ENCODE results near the gene IRAK2. TPM values are rescaled to one million over a fixed set of nuclear protein-coding genes. Genes with fewer than 3 reads are reported as not detected.

Gene IRAK2
- total RNA-seq, 1 experiment from 2014 or later, result 4.2 TPM

GRCh38 chr3:10116138-10116460 is 48.6 kb upstream of the IRAK2 start:
- Histone ChIP-seq H3K9me3 (no peaks in the 10 kb centered on the region), H3K27me3 (replicated peaks; ENCODE audit: control insufficient read depth, insufficient read depth, low read length) (no peaks in the 10 kb centered on the region), H3K4me1 (no peaks in the 10 kb centered on the region), H3K4me3 (ENCODE audit: low read depth, low read length) (peak overlapping the region; percentile 76), H3K36me3 (ENCODE audit: control insufficient read depth, insufficient read depth, low read length) (no peaks in the 10 kb centered on the region)
- Mint-ChIP-seq H3K36me3 (ENCODE audit: insufficient read depth, unreplicated experiment) (peaks cover 23% of the 10 kb centered on the region), H3K27ac (ENCODE audit: unreplicated experiment) (peak overlapping the region; percentile 96), H3K4me3 (ENCODE audit: unreplicated experiment) (peak overlapping the region; percentile 99), H3K27me3 (ENCODE audit: insufficient read depth, unreplicated experiment) (no peaks in the 10 kb centered on the region), H3K4me1 (ENCODE audit: low read depth, unreplicated experiment) (no peaks in the 10 kb centered on the region), H3K9me3 (ENCODE audit: unreplicated experiment) (no peaks in the 10 kb centered on the region)
- peak; percentile 23 to 39 for DNase-seq
- intact Hi-C loops (cut with micrococcal nuclease; ENCODE audit: unreplicated experiment), result no loop called here
- no peak for TF ChIP-seq CTCF (IDR thresholded peaks at IDR 0.05; ENCODE audit: insufficient read depth in 1 of 2, low read depth in 1 of 2, low read length in 1 of 2, severe bottlenecking in 1 of 2, unreplicated experiment in 1 of 2)
- ChIA-PET CTCF (no interaction called here), POLR2A (interaction anchor here (0.8 kb wide), 1 partner anchor 13 kb away, joined by 6 read pairs; no protein-coding TSS in a partner anchor)
- BruUV-seq (replicated peaks), result no TSS peak

GRCh38 chr3:10116928-10117327 is 47.8 kb upstream of the IRAK2 start:
- CTCF ChIA-PET, result no interaction called here
- no TSS peak for BruUV-seq (replicated peaks)
- Mint-ChIP-seq H3K27me3 (ENCODE audit: insufficient read depth, unreplicated experiment) (no peaks in the 10 kb centered on the region), H3K27ac (ENCODE audit: unreplicated experiment) (no peak overlapping the region), H3K36me3 (ENCODE audit: insufficient read depth, unreplicated experiment) (peaks cover 28% of the 10 kb centered on the region), H3K9me3 (ENCODE audit: unreplicated experiment) (no peaks in the 10 kb centered on the region), H3K4me1 (ENCODE audit: low read depth, unreplicated experiment) (no peaks in the 10 kb centered on the region), H3K4me3 (ENCODE audit: unreplicated experiment) (peak overlapping the region; percentile 99)
- intact Hi-C loops (cut with micrococcal nuclease; ENCODE audit: unreplicated experiment), result no loop called here
- Histone ChIP-seq H3K27me3 (replicated peaks; ENCODE audit: control insufficient read depth, insufficient read depth, low read length) (no peaks in the 10 kb centered on the region), H3K9me3 (no peaks in the 10 kb centered on the region), H3K4me1 (no peaks in the 10 kb centered on the region), H3K4me3 (ENCODE audit: low read depth, low read length) (no peak overlapping the region; the same call in 1 of the 2 replicates), H3K36me3 (ENCODE audit: control insufficient read depth, insufficient read depth, low read length) (no peaks in the 10 kb centered on the region)
- DNase-seq, result no peak
- TF ChIP-seq CTCF (IDR thresholded peaks at IDR 0.05; ENCODE audit: insufficient read depth in 1 of 2, low read depth in 1 of 2, low read length in 1 of 2, severe bottlenecking in 1 of 2, unreplicated experiment in 1 of 2), result no peak
- POLR2A ChIA-PET, result interaction anchor here (0.8 kb wide), 1 partner anchor 12 kb away, joined by 6 read pairs; no protein-coding TSS in a partner anchor

- H3K27ac Mint-ChIP-seq (ENCODE audit: unreplicated experiment), result no peak overlapping the region
Observed at GRCh38 chr3:10119376-10119775, 45.3 kb upstream of the IRAK2 start.

More at GRCh38 chr3:10119376-10119775, 45.3 kb upstream of the IRAK2 start:
- Mint-ChIP-seq H3K36me3 (ENCODE audit: insufficient read depth, unreplicated experiment) (peaks cover 45% of the 10 kb centered on the region), H3K4me3 (ENCODE audit: unreplicated experiment) (no peak overlapping the region), H3K4me1 (ENCODE audit: low read depth, unreplicated experiment) (no peaks in the 10 kb centered on the region), H3K9me3 (ENCODE audit: unreplicated experiment) (no peaks in the 10 kb centered on the region), H3K27me3 (ENCODE audit: insufficient read depth, unreplicated experiment) (no peaks in the 10 kb centered on the region)
- no TSS peak for BruUV-seq (replicated peaks)
- TF ChIP-seq CTCF (IDR thresholded peaks at IDR 0.05; ENCODE audit: insufficient read depth in 1 of 2, low read depth in 1 of 2, low read length in 1 of 2, severe bottlenecking in 1 of 2, unreplicated experiment in 1 of 2), result no peak
- ChIA-PET POLR2A (no interaction called here), CTCF (no interaction called here)
- no peak overlapping the region for H3K4me3 ChIP-seq (ENCODE audit: low read depth, low read length)
- no peaks in the 10 kb centered on the region for H3K36me3 ChIP-seq (ENCODE audit: control insufficient read depth, insufficient read depth, low read length)
- H3K9me3 ChIP-seq, result no peaks in the 10 kb centered on the region
- no peak for DNase-seq
- H3K27me3 ChIP-seq (replicated peaks; ENCODE audit: control insufficient read depth, insufficient read depth, low read length), result no peaks in the 10 kb centered on the region
- intact Hi-C loops (cut with micrococcal nuclease; ENCODE audit: unreplicated experiment), result no loop called here
- H3K4me1 ChIP-seq, result no peaks in the 10 kb centered on the region

All from Caco-2 (cell line).